WTC11 (cell line): ENCODE results near the gene TMCC2. TPM values are rescaled to one million over a fixed set of nuclear protein-coding genes. Genes with fewer than 3 reads are reported as not detected.

ENCODE experiments used
- ATAC-seq: fragments of 200-7000 bp; cut with Tn5 transposase; 2 replicates; pipeline ENCODE4 v1.10.0; 2021; ENCODE audit warnings: mild to moderate bottlenecking, moderate library complexity
- CTCF ChIA-PET: fragments of 300-600 bp; sonication (Branson Sonifier 250); formaldehyde crosslinking; loops from one replicate; lab custom pipeline; 2021; ENCODE audit warnings: antibody characterized with exemption; lab: Charles Lee
- POLR2A ChIA-PET: fragments of 350-600 bp; sonication (Branson Sonifier 250); formaldehyde crosslinking; loops from one replicate; lab custom pipeline; 2021; ENCODE audit warnings: antibody characterized with exemption; lab: Charles Lee
- DNase-seq: peaks from one replicate; pipeline ENCODE4 v3.0.0; 2021; ENCODE audit warnings: low spot score
- H3K27ac Mint-ChIP-seq: 2 replicates; pipeline ENCODE4 v1.8.0; 2021; ENCODE audit warnings: mixed read lengths
- H3K27me3 Mint-ChIP-seq: 2 replicates; pipeline ENCODE4 v1.8.0; 2021; ENCODE audit warnings: low read depth, mild to moderate bottlenecking, moderate library complexity, mixed read lengths
- H3K36me3 Mint-ChIP-seq: 2 replicates; pipeline ENCODE4 v1.8.0; 2021; ENCODE audit warnings: mixed read lengths
- H3K4me1 Mint-ChIP-seq: 2 replicates; pipeline ENCODE4 v1.8.0; 2022; ENCODE audit warnings: mixed read lengths
- H3K4me3 Mint-ChIP-seq: 2 replicates; pipeline ENCODE4 v1.8.0; 2021; ENCODE audit warnings: mild to moderate bottlenecking, moderate library complexity, mixed read lengths
- H3K9me3 Mint-ChIP-seq: 2 replicates; pipeline ENCODE4 v1.8.0; 2021; ENCODE audit warnings: mixed read lengths
- CREB1 ChIP-seq: sonication (generic); formaldehyde crosslinking; IDR thresholded peaks from 2 replicates; pipeline ENCODE4 v1.8.0; 2023; ENCODE audit warnings: mild to moderate bottlenecking, missing genetic modification reagents
- CREM ChIP-seq: sonication (generic); formaldehyde crosslinking; IDR thresholded peaks from 2 replicates; pipeline ENCODE4 v1.8.1; 2022; ENCODE audit warnings: mild to moderate bottlenecking, missing genetic modification reagents, moderate library complexity
- ESRRA ChIP-seq: sonication (generic); formaldehyde crosslinking; IDR thresholded peaks from 2 replicates; pipeline ENCODE4 v1.8.1; 2022; ENCODE audit warnings: mild to moderate bottlenecking, missing genetic modification reagents, borderline replicate concordance
- ETV6 ChIP-seq: sonication (generic); formaldehyde crosslinking; IDR thresholded peaks from 2 replicates; pipeline ENCODE4 v1.8.1; 2022; ENCODE audit warnings: mild to moderate bottlenecking, missing genetic modification reagents
- GABPB1 ChIP-seq: sonication (generic); formaldehyde crosslinking; IDR thresholded peaks from 2 replicates; pipeline ENCODE4 v1.8.1; 2023; ENCODE audit warnings: mild to moderate bottlenecking, missing genetic modification reagents
- GTF2I ChIP-seq: fragments of 250-450 bp; sonication (Bioruptor Pico); conservative IDR thresholded peaks from 2 replicates; pipeline ENCODE4 v1.4.0; 2021; ENCODE audit warnings: mild to moderate bottlenecking
- IRF2 ChIP-seq: sonication (generic); formaldehyde crosslinking; IDR thresholded peaks from 2 replicates; pipeline ENCODE4 v1.8.0; 2022; ENCODE audit warnings: low read depth, missing genetic modification reagents, borderline replicate concordance
- JUN ChIP-seq: sonication (generic); formaldehyde crosslinking; IDR thresholded peaks from 2 replicates; pipeline ENCODE4 v1.8.0; 2023; ENCODE audit warnings: mild to moderate bottlenecking, missing genetic modification reagents
- KAT7 ChIP-seq: sonication (generic); formaldehyde crosslinking; IDR thresholded peaks from 2 replicates; pipeline ENCODE4 v1.8.1; 2023; ENCODE audit warnings: missing genetic modification reagents, mild to moderate bottlenecking, borderline replicate concordance
- MAX ChIP-seq: sonication (generic); formaldehyde crosslinking; IDR thresholded peaks from 2 replicates; pipeline ENCODE4 v1.8.0; 2022; ENCODE audit warnings: mild to moderate bottlenecking, missing genetic modification reagents
- NFYB ChIP-seq: sonication (generic); formaldehyde crosslinking; conservative IDR thresholded peaks from 2 replicates; pipeline ENCODE4 v1.8.0; 2022; ENCODE audit warnings: low read depth, missing genetic modification reagents
- NR3C1 ChIP-seq: sonication (generic); formaldehyde crosslinking; conservative IDR thresholded peaks from 2 replicates; pipeline ENCODE4 v1.8.1; 2023; ENCODE audit warnings: low read depth, mild to moderate bottlenecking, missing genetic modification reagents
- PREB ChIP-seq: sonication (generic); formaldehyde crosslinking; IDR thresholded peaks from 2 replicates; pipeline ENCODE4 v1.8.1; 2022; ENCODE audit warnings: mild to moderate bottlenecking, missing genetic modification reagents, moderate library complexity, borderline replicate concordance
- RELA ChIP-seq: sonication (generic); formaldehyde crosslinking; IDR thresholded peaks from 2 replicates; pipeline ENCODE4 v1.8.1; 2022; ENCODE audit warnings: missing genetic modification reagents, mild to moderate bottlenecking, borderline replicate concordance
- SOX15 ChIP-seq: fragments of 250-450 bp; sonication (Bioruptor Pico); IDR thresholded peaks from 2 replicates; pipeline ENCODE4 v1.9.0; 2021; ENCODE audit warnings: mild to moderate bottlenecking
- SP1 ChIP-seq: sonication (generic); formaldehyde crosslinking; conservative IDR thresholded peaks from 2 replicates; pipeline ENCODE4 v1.8.1; 2022; ENCODE audit warnings: missing genetic modification reagents
- TEAD1 ChIP-seq: sonication (generic); formaldehyde crosslinking; IDR thresholded peaks from 2 replicates; pipeline ENCODE4 v1.8.0; 2022; ENCODE audit warnings: mild to moderate bottlenecking, missing genetic modification reagents
- TP53 ChIP-seq: sonication (generic); formaldehyde crosslinking; IDR thresholded peaks from 2 replicates; pipeline ENCODE4 v1.8.1; 2023; ENCODE audit warnings: mild to moderate bottlenecking, missing genetic modification reagents
- ZBTB21 ChIP-seq: sonication (generic); formaldehyde crosslinking; IDR thresholded peaks from 2 replicates; pipeline ENCODE4 v1.8.1; 2023; ENCODE audit warnings: mild to moderate bottlenecking, missing genetic modification reagents, borderline replicate concordance
- ZMAT4 ChIP-seq: fragments of 250-450 bp; sonication (Bioruptor Pico); IDR thresholded peaks from 2 replicates; pipeline ENCODE4 v1.9.0; 2021; ENCODE audit warnings: mild to moderate bottlenecking
- ZNF121 ChIP-seq: sonication (generic); formaldehyde crosslinking; IDR thresholded peaks from 2 replicates; pipeline ENCODE4 v1.8.0; 2023; ENCODE audit warnings: missing genetic modification reagents
- ZNF317 ChIP-seq: sonication (generic); formaldehyde crosslinking; IDR thresholded peaks from 2 replicates; pipeline ENCODE4 v1.8.1; 2023; ENCODE audit warnings: low read depth, mild to moderate bottlenecking, moderate library complexity, missing genetic modification reagents, borderline replicate concordance
- ZNF423 ChIP-seq: fragments of 250-450 bp; sonication (Bioruptor Pico); IDR thresholded peaks from 2 replicates; pipeline ENCODE4 v2.1.2; 2022; ENCODE audit warnings: mild to moderate bottlenecking, moderate library complexity
- ZNF671 ChIP-seq: fragments of 250-450 bp; sonication (Bioruptor Pico); IDR thresholded peaks from 2 replicates; pipeline ENCODE4 v1.8.0; 2021; ENCODE audit warnings: mild to moderate bottlenecking
- total RNA-seq: library from RNA; stranded (reverse); gene quantifications from 3 replicates; pipeline ENCODE4 v1.2.3, GENCODE V29; 2021
- TF ChIP-seq, protein P1 (sequence below): sonication (generic); formaldehyde crosslinking; IDR thresholded peaks from 2 replicates; pipeline ENCODE4 v1.8.0; 2022; ENCODE audit warnings: mild to moderate bottlenecking, missing genetic modification reagents
- TF ChIP-seq, protein P2 (sequence below): sonication (generic); formaldehyde crosslinking; conservative IDR thresholded peaks from 2 replicates; pipeline ENCODE4 v1.8.1; 2022; ENCODE audit warnings: mild to moderate bottlenecking, missing genetic modification reagents
- TF ChIP-seq, protein P3 (sequence below): sonication (generic); formaldehyde crosslinking; IDR thresholded peaks from 2 replicates; pipeline ENCODE4 v1.8.1; 2023; ENCODE audit warnings: mild to moderate bottlenecking, missing genetic modification reagents, moderate library complexity

The TMCC2 gene
- total RNA-seq, 1 experiment from 2014 or later: 9.5 TPM

- POLR2A ChIA-PET: interaction anchor here (1.0 to 1.2 kb wide), 2 partner anchors 40 to 64 kb away, joined by 4 to 5 read pairs; no protein-coding TSS in a partner anchor
- TF ChIP-seq NFYB (CRISPR knock-in tag): no peak
- TF ChIP-seq ZNF121 (CRISPR knock-in tag): peak; percentile 90
- TF ChIP-seq TP53: no peak
- peaks cover 32% of the 10 kb centered on the region for H3K4me1 Mint-ChIP-seq
- no peak overlapping the region for H3K27ac Mint-ChIP-seq
- H3K4me3 Mint-ChIP-seq: no peak overlapping the region
- ATAC-seq (no peak), DNase-seq (no peak)
- H3K27me3 Mint-ChIP-seq: no peaks in the 10 kb centered on the region
- CTCF ChIA-PET: interaction anchor here (0.7 to 6.5 kb wide), 15 partner anchors 10 to 230 kb away, joined by 3 to 36 read pairs (median 7); no protein-coding TSS in a partner anchor
- H3K36me3 Mint-ChIP-seq: no peaks in the 10 kb centered on the region
- no peaks in the 10 kb centered on the region for H3K9me3 Mint-ChIP-seq
These were observed 33.4 kb downstream of the TMCC2 start for GRCh38 chr1:205260948-205261732.

DNA sequence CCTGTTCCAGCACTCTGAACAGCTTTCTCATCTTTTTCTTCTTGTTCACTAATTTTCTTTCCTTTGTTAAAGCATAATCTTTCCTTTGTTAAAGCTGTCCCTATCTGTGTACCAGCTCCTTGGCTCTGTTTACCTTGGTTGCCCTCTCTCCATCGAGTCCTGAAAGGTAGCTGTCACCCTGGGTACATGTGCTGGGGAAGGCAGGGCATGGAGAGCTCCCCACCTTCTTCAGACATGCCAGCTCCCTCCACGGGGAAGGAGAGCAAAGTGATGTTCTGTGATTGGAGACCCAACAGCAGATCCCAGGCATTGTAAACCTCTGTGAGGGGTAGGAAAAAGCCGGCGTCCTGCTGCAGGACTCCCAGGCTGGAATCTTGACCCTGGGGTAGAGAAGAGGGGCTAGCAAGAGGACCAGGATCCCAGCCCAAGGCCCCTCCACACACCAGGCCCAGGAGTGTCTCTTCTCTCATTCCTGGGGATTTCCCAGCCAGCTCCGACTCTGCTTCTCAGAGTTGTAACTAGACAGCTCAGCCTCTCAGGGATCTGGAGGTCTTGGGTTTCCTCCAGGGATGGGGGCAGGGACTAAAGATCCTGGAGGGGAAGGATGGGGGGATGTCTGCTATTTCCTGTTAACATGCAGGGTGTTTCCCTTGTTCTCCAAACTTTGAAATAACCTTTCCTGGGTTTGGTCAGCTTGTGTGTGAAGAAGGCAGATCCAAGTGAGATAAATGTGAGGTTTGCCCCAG, 34.4 kb downstream of the TMCC2 start:
- Mint-ChIP-seq H3K9me3 (no peaks in the 10 kb centered on the region), H3K4me1 (peaks cover 37% of the 10 kb centered on the region), H3K36me3 (no peaks in the 10 kb centered on the region), H3K4me3 (no peak overlapping the region), H3K27me3 (no peaks in the 10 kb centered on the region), H3K27ac (peak overlapping the region; percentile 50)
- TF ChIP-seq RELA (no peak), GTF2I (CRISPR knock-in tag) (no peak), ZNF423 (CRISPR knock-in tag) (no peak), ZBTB21 (CRISPR knock-in tag) (no peak), CREB1 (no peak), SOX15 (CRISPR knock-in tag) (no peak), JUN (CRISPR knock-in tag) (no peak), ESRRA (CRISPR knock-in tag) (no peak), CREM (CRISPR knock-in tag) (no peak), ZNF671 (CRISPR knock-in tag) (no peak), SP1 (CRISPR knock-in tag) (no peak), ETV6 (no peak), KAT7 (CRISPR knock-in tag) (no peak)
- POLR2A ChIA-PET: interaction anchor here (1.0 kb wide), 1 partner anchor 39 kb away, joined by 5 read pairs; no protein-coding TSS in a partner anchor
- DNase-seq (no peak), ATAC-seq (peak; percentile 60)
- CTCF ChIA-PET: interaction anchor here (1.0 to 6.5 kb wide), 16 partner anchors 9 to 201 kb away, joined by 3 to 36 read pairs (median 6); partner anchors contain the start of gene TMCC2

- no peak overlapping the region; the same call in 1 of the 2 replicates for H3K27ac Mint-ChIP-seq
- CTCF ChIA-PET: interaction anchor here (1.1 to 6.5 kb wide), 15 partner anchors 9 to 223 kb away, joined by 3 to 36 read pairs (median 7); partner anchors contain the start of gene TMCC2
- POLR2A ChIA-PET: no interaction called here
- H3K4me3 Mint-ChIP-seq: no peak overlapping the region
- no peaks in the 10 kb centered on the region for H3K9me3 Mint-ChIP-seq
- peak; percentile 30 for ATAC-seq
- H3K4me1 Mint-ChIP-seq: peaks cover 39% of the 10 kb centered on the region
- DNase-seq: no peak
- no peaks in the 10 kb centered on the region for H3K27me3 Mint-ChIP-seq
- no peaks in the 10 kb centered on the region for H3K36me3 Mint-ChIP-seq
- TF ChIP-seq GABPB1 (CRISPR knock-in tag) (no peak), PREB (no peak), IRF2 (CRISPR knock-in tag) (no peak), NR3C1 (no peak), RELA (no peak), MAX (CRISPR knock-in tag) (no peak), TEAD1 (CRISPR knock-in tag) (no peak), ETV6 (no peak), ZNF317 (CRISPR knock-in tag) (no peak), ZMAT4 (CRISPR knock-in tag) (no peak)
- TF ChIP-seq, protein P1, sequence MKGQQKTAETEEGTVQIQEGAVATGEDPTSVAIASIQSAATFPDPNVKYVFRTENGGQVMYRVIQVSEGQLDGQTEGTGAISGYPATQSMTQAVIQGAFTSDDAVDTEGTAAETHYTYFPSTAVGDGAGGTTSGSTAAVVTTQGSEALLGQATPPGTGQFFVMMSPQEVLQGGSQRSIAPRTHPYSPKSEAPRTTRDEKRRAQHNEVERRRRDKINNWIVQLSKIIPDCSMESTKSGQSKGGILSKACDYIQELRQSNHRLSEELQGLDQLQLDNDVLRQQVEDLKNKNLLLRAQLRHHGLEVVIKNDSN: no peak
- TF ChIP-seq, protein P2, sequence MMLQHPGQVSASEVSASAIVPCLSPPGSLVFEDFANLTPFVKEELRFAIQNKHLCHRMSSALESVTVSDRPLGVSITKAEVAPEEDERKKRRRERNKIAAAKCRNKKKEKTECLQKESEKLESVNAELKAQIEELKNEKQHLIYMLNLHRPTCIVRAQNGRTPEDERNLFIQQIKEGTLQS (CRISPR knock-in tag): no peak
- TF ChIP-seq, protein P3, sequence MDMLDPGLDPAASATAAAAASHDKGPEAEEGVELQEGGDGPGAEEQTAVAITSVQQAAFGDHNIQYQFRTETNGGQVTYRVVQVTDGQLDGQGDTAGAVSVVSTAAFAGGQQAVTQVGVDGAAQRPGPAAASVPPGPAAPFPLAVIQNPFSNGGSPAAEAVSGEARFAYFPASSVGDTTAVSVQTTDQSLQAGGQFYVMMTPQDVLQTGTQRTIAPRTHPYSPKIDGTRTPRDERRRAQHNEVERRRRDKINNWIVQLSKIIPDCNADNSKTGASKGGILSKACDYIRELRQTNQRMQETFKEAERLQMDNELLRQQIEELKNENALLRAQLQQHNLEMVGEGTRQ (CRISPR knock-in tag): no peak
These were observed 35.0 kb downstream of the TMCC2 start for GRCh38 chr1:205262731-205263171.
